Measurements from ENCODE around the gene RAP1GAP2. TPM values are rescaled to one million over a fixed set of nuclear protein-coding genes. Genes with fewer than 3 reads are reported as not detected.

The RAP1GAP2 gene
- total and polyA plus RNA-seq, 9 donors: 1.2 to 3.5 (median 2.0) TPM

- no peak for DNase-seq
- no peaks in the 10 kb centered on the region for H3K4me1 ChIP-seq (ENCODE audit: control insufficient read depth, insufficient read depth, low read length)
- no peak overlapping the region for H3K4me3 ChIP-seq (ENCODE audit: low read length)
- H3K36me3 ChIP-seq (ENCODE audit: control insufficient read depth, insufficient read depth, low read length): no peaks in the 10 kb centered on the region
- 65% methylated on average over 7 of the region's 7 CpGs for whole genome bisulfite sequencing (ENCODE audit: insufficient coverage)
- no peak overlapping the region for H3K27ac ChIP-seq (ENCODE audit: low read length)
- H3K27me3 ChIP-seq (ENCODE audit: control insufficient read depth, insufficient read depth, low read length): peaks cover 2% of the 10 kb centered on the region
- H3K9me3 ChIP-seq (replicated peaks; ENCODE audit: control insufficient read depth, low read depth, low read length): no peaks in the 10 kb centered on the region
Measured at GRCh38 chr17:2949469-2950044, 153.3 kb downstream of the RAP1GAP2 start.

DNA sequence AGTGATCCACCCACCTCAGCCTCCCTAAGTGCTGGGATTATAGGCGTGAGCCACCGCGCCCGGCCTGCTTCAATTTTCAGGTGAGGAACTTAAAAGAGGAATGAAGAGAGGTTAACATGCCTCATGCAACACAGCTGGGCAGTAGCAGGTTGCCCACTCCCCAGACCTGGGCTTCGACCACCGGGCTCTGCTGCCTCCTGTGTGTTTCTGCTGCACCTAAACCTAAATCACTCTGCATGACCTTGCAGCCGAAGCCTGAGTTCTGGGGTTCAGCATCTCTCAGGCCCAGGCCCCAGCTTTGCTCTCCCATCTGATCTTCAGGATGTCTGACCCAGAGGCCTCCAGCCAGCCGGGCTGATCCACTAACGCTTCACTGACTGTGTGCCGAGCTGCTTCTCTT lies 154.6 kb downstream of the RAP1GAP2 start:
- Histone ChIP-seq H3K9me3 (replicated peaks; ENCODE audit: control insufficient read depth, low read depth, low read length) (no peaks in the 10 kb centered on the region), H3K27ac (ENCODE audit: low read length) (no peak overlapping the region)

GRCh38 chr17:2952174-2952845 lies 156.1 kb downstream of the RAP1GAP2 start:
- Histone ChIP-seq H3K4me1 (ENCODE audit: control insufficient read depth, insufficient read depth, low read length) (no peaks in the 10 kb centered on the region), H3K27ac (ENCODE audit: low read length) (no peak overlapping the region), H3K27me3 (ENCODE audit: control insufficient read depth, insufficient read depth, low read length) (peaks cover 2% of the 10 kb centered on the region), H3K4me3 (ENCODE audit: low read length) (no peak overlapping the region), H3K9me3 (replicated peaks; ENCODE audit: control insufficient read depth, low read depth, low read length) (no peaks in the 10 kb centered on the region), H3K36me3 (ENCODE audit: control insufficient read depth, insufficient read depth, low read length) (no peaks in the 10 kb centered on the region)
- DNase-seq: no peak
- 77% methylated on average over 6 of the region's 8 CpGs for WGBS (ENCODE audit: insufficient coverage)

More for the DNA sequence above, 154.6 kb downstream of the RAP1GAP2 start:
- 81% methylated on average over 8 of the region's 10 CpGs for WGBS (ENCODE audit: insufficient coverage)
- H3K36me3 ChIP-seq (ENCODE audit: control insufficient read depth, insufficient read depth, low read length): no peaks in the 10 kb centered on the region
- H3K4me1 ChIP-seq (ENCODE audit: control insufficient read depth, insufficient read depth, low read length): no peaks in the 10 kb centered on the region
- DNase-seq: no peak
- peaks cover 2% of the 10 kb centered on the region for H3K27me3 ChIP-seq (ENCODE audit: control insufficient read depth, insufficient read depth, low read length)
- no peak overlapping the region for H3K4me3 ChIP-seq (ENCODE audit: low read length)

- DNase-seq: no peak
- Histone ChIP-seq H3K4me3 (ENCODE audit: low read length) (no peak overlapping the region), H3K27me3 (ENCODE audit: control insufficient read depth, insufficient read depth, low read length) (no peaks in the 10 kb centered on the region), H3K9me3 (replicated peaks; ENCODE audit: control insufficient read depth, low read depth, low read length) (no peaks in the 10 kb centered on the region), H3K4me1 (ENCODE audit: control insufficient read depth, insufficient read depth, low read length) (peaks cover under 1% of the 10 kb centered on the region), H3K36me3 (ENCODE audit: control insufficient read depth, insufficient read depth, low read length) (no peaks in the 10 kb centered on the region), H3K27ac (ENCODE audit: low read length) (no peak overlapping the region)
- 77% methylated on average over 6 of the region's 8 CpGs for WGBS (ENCODE audit: insufficient coverage)
Measured at GRCh38 chr17:2954898-2955445, 158.7 kb downstream of the RAP1GAP2 start.

GRCh38 chr17:2955931-2956582 lies 159.8 kb downstream of the RAP1GAP2 start:
- H3K4me3 ChIP-seq (ENCODE audit: low read length): no peak overlapping the region
- peaks cover 3% of the 10 kb centered on the region for H3K4me1 ChIP-seq (ENCODE audit: control insufficient read depth, insufficient read depth, low read length)
- DNase-seq: no peak
- H3K9me3 ChIP-seq (replicated peaks; ENCODE audit: control insufficient read depth, low read depth, low read length): no peaks in the 10 kb centered on the region
- WGBS (ENCODE audit: insufficient coverage): 85% methylated on average over 7 of the region's 17 CpGs
- no peaks in the 10 kb centered on the region for H3K27me3 ChIP-seq (ENCODE audit: control insufficient read depth, insufficient read depth, low read length)
- H3K36me3 ChIP-seq (ENCODE audit: control insufficient read depth, insufficient read depth, low read length): no peaks in the 10 kb centered on the region
- H3K27ac ChIP-seq (ENCODE audit: low read length): no peak overlapping the region

- H3K36me3 ChIP-seq (ENCODE audit: control insufficient read depth, insufficient read depth, low read length): no peaks in the 10 kb centered on the region
Measured at GRCh38 chr17:2957631-2958286, 161.5 kb downstream of the RAP1GAP2 start.

GRCh38 chr17:2958706-2959222 lies 162.5 kb downstream of the RAP1GAP2 start:
- Histone ChIP-seq H3K4me1 (ENCODE audit: control insufficient read depth, insufficient read depth, low read length) (peaks cover 3% of the 10 kb centered on the region), H3K4me3 (ENCODE audit: low read length) (no peak overlapping the region), H3K27ac (ENCODE audit: low read length) (no peak overlapping the region), H3K36me3 (ENCODE audit: control insufficient read depth, insufficient read depth, low read length) (no peaks in the 10 kb centered on the region), H3K27me3 (ENCODE audit: control insufficient read depth, insufficient read depth, low read length) (no peaks in the 10 kb centered on the region), H3K9me3 (replicated peaks; ENCODE audit: control insufficient read depth, low read depth, low read length) (no peaks in the 10 kb centered on the region)
- 71% methylated on average over 9 of the region's 10 CpGs for WGBS (ENCODE audit: insufficient coverage)
- DNase-seq: no peak

More at GRCh38 chr17:2957631-2958286, 161.5 kb downstream of the RAP1GAP2 start:
- H3K9me3 ChIP-seq (replicated peaks; ENCODE audit: control insufficient read depth, low read depth, low read length): no peaks in the 10 kb centered on the region
- H3K4me1 ChIP-seq (ENCODE audit: control insufficient read depth, insufficient read depth, low read length): peaks cover 3% of the 10 kb centered on the region
- no peak overlapping the region for H3K27ac ChIP-seq (ENCODE audit: low read length)
- no peaks in the 10 kb centered on the region for H3K27me3 ChIP-seq (ENCODE audit: control insufficient read depth, insufficient read depth, low read length)
- no peak for DNase-seq
- H3K4me3 ChIP-seq (ENCODE audit: low read length): no peak overlapping the region
- 83% methylated on average over 11 of the region's 12 CpGs for WGBS (ENCODE audit: insufficient coverage)

DNA sequence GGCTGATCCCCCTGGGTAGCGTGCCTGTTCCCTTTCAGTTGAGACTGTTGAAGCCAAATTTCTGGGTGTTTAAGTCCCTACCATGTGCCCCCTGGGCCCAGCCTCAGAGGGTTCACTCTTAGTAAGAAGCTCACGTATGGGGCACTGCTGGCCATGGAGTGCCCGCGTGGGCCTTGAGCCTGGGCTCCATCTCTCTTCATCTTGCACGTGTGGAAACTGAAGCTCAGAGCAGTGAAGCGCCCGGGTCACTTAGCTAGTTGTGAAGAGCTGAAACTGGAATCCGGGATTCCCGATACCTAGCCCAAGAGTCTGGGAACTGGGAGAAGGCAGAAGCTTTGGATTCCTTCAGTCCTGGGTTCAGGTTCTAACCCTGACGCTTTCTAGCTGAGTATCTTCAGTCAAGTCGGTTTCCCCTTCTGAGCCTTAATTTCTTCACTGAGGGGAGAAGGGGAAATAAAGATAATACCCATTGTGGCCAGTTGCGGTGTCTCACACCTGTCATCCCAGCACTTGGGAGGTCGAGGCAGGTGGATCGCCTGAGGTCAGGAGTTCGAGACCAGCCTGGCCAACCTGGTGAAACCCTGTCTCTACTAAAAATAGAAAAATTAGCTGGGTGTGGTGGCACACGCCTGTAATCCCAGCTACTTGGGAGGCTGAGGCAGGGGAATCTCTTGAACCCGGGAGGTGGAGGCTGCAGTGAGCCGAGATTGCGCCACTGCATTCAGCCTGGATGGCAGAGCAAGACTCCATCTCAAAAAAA lies 163.3 kb downstream of the RAP1GAP2 start:
- 88% methylated on average over 8 of the region's 19 CpGs for WGBS (ENCODE audit: insufficient coverage)
- H3K27ac ChIP-seq (ENCODE audit: low read length): no peak overlapping the region
- H3K36me3 ChIP-seq (ENCODE audit: control insufficient read depth, insufficient read depth, low read length): no peaks in the 10 kb centered on the region
- H3K4me1 ChIP-seq (ENCODE audit: control insufficient read depth, insufficient read depth, low read length): peaks cover 3% of the 10 kb centered on the region
- H3K4me3 ChIP-seq (ENCODE audit: low read length): no peak overlapping the region
- DNase-seq: no peak
- no peaks in the 10 kb centered on the region for H3K9me3 ChIP-seq (replicated peaks; ENCODE audit: control insufficient read depth, low read depth, low read length)
- no peaks in the 10 kb centered on the region for H3K27me3 ChIP-seq (ENCODE audit: control insufficient read depth, insufficient read depth, low read length)

DNA sequence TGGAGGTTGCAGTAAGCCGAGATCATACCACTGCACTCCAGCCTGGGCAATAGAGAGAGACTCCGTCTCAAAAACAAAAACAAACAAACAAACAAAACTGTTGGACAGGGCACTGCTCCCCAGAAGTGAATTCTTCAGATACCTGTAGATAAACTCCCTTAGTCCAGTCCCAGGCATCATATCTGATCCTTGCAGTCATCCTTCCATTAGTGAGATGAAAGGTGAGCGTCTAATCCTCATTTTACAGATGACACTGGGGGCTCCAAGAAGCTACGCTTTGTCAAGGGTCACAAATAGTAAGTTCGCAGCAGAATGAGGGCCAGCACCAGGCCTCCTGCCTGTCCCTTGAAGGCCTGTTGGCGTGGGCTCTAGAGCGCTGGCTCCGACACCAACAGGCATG lies 165.2 kb downstream of the RAP1GAP2 start:
- Histone ChIP-seq H3K9me3 (replicated peaks; ENCODE audit: control insufficient read depth, low read depth, low read length) (no peaks in the 10 kb centered on the region), H3K36me3 (ENCODE audit: control insufficient read depth, insufficient read depth, low read length) (no peaks in the 10 kb centered on the region), H3K27ac (ENCODE audit: low read length) (no peak overlapping the region), H3K4me1 (ENCODE audit: control insufficient read depth, insufficient read depth, low read length) (peaks cover 3% of the 10 kb centered on the region), H3K4me3 (ENCODE audit: low read length) (no peak overlapping the region), H3K27me3 (ENCODE audit: control insufficient read depth, insufficient read depth, low read length) (no peaks in the 10 kb centered on the region)
- 92% methylated on average over 4 of the region's 8 CpGs for WGBS (ENCODE audit: insufficient coverage)
- no peak for DNase-seq

All from muscle of leg (tissue), 11 donors.